DND-41 (cell line): ENCODE measurements around the gene SPOCK2.

Experiments
- ATAC-seq: fragments of 200-7000 bp; cut with Tn5 transposase; 3 replicates; pipeline ENCODE4 v1.9.1; 2021; ENCODE audit warnings: low read depth; ENCODE audit not compliant: insufficient read depth
- DNase-seq: peaks from one replicate; pipeline ENCODE4 v3.0.0-alpha.2; 2020
- H2AFZ ChIP-seq: 2 replicates; pipeline ENCODE4 v1.6.0; 2012; ENCODE audit warnings: low read depth, low read length
- H3K27ac ChIP-seq: 2 replicates; pipeline ENCODE4 v1.5.1; 2012; ENCODE audit warnings: low read length, inconsistent platforms
- H3K27me3 ChIP-seq: fragments of 200-600 bp; sonication (generic); 2 replicates; pipeline ENCODE4 v1.6.0; 2012; ENCODE audit warnings: low read length, mild to moderate bottlenecking, inconsistent platforms; ENCODE audit not compliant: insufficient read depth, poor library complexity
- H3K36me3 ChIP-seq: 2 replicates; pipeline ENCODE4 v1.5.1; 2012; ENCODE audit warnings: low read length, inconsistent platforms; ENCODE audit not compliant: insufficient read depth
- H3K4me1 ChIP-seq: 2 replicates; pipeline ENCODE4 v1.5.1; 2012; ENCODE audit warnings: mild to moderate bottlenecking, low read length; ENCODE audit not compliant: insufficient read depth
- H3K4me2 ChIP-seq: 2 replicates; pipeline ENCODE4 v1.6.0; 2012; ENCODE audit warnings: mild to moderate bottlenecking, moderate library complexity, low read length, inconsistent platforms; ENCODE audit not compliant: insufficient read depth
- H3K4me3 ChIP-seq, 2 experiments: fragments of 200-600 bp in 1 of 2; shearing (Covaris generic) in 1 of 2; 2 replicates each; pipeline ENCODE4 v1.5.1; 2012 to 2016; ENCODE audit warnings: inconsistent platforms in 2 of 2, low read length in 2 of 2, mild to moderate bottlenecking in 2 of 2, low read depth in 1 of 2, moderate library complexity in 1 of 2
- H3K79me2 ChIP-seq: 2 replicates; pipeline ENCODE4 v1.6.0; 2012; ENCODE audit warnings: low read length, inconsistent platforms; ENCODE audit not compliant: insufficient read depth
- H3K9ac ChIP-seq: 2 replicates; pipeline ENCODE4 v1.6.0; 2012; ENCODE audit warnings: low read depth, mild to moderate bottlenecking, inconsistent platforms, low read length, moderate library complexity
- H3K9me3 ChIP-seq: 2 replicates; pipeline ENCODE4 v1.5.1; 2012; ENCODE audit warnings: low read length, moderate library complexity, mild to moderate bottlenecking, inconsistent platforms; ENCODE audit not compliant: insufficient read depth, severe bottlenecking
- H4K20me1 ChIP-seq: 2 replicates; pipeline ENCODE4 v1.6.0; 2012; ENCODE audit warnings: low read length; ENCODE audit not compliant: insufficient read depth
- CTCF ChIP-seq: IDR thresholded peaks from 2 replicates; pipeline ENCODE4 v1.5.1; 2012; ENCODE audit warnings: borderline replicate concordance, low read length, moderate library complexity, mild to moderate bottlenecking; ENCODE audit not compliant: poor library complexity, severe bottlenecking; ENCODE audit errors: extremely low read depth
- EZH2 ChIP-seq: IDR thresholded peaks from 3 replicates; pipeline ENCODE4 v1.6.1; 2012; ENCODE audit warnings: borderline replicate concordance, low read depth, mild to moderate bottlenecking, moderate library complexity, low read length, inconsistent platforms; ENCODE audit not compliant: severe bottlenecking

The SPOCK2 gene

GRCh38 chr10:72081210-72081609 lies 7.1 kb downstream of the SPOCK2 start:
- Histone ChIP-seq H3K27me3 (no peaks in the 10 kb centered on the region), H3K9me3 (no peaks in the 10 kb centered on the region), H3K4me2 (no peak overlapping the region), H3K27ac (peak overlapping the region; percentile 87; the same call in 1 of the 2 replicates), H3K4me3 (no peak overlapping the region), H3K9ac (no peak overlapping the region), H4K20me1 (no peaks in the 10 kb centered on the region), H3K4me1 (peaks cover 29% of the 10 kb centered on the region), H3K36me3 (no peaks in the 10 kb centered on the region), H3K79me2 (no peaks in the 10 kb centered on the region), H2AFZ (no peak overlapping the region)
- no peak for TF ChIP-seq EZH2
- no peak for TF ChIP-seq CTCF
- no peak for ATAC-seq
- DNase-seq = no peak

- Histone ChIP-seq H4K20me1 (no peaks in the 10 kb centered on the region), H3K27me3 (no peaks in the 10 kb centered on the region), H3K79me2 (no peaks in the 10 kb centered on the region), H2AFZ (peak overlapping the region; percentile 66), H3K27ac (peak overlapping the region; percentile 87), H3K36me3 (no peaks in the 10 kb centered on the region), H3K4me3 (no peak overlapping the region; a peak in 1 of 4 replicates), H3K4me2 (peak overlapping the region; percentile 51), H3K4me1 (peaks cover 25% of the 10 kb centered on the region), H3K9ac (peak overlapping the region; percentile 41), H3K9me3 (no peaks in the 10 kb centered on the region)
- TF ChIP-seq EZH2 (no peak), CTCF (no peak)
- no peak for ATAC-seq
- DNase-seq = no peak
Observed at GRCh38 chr10:72080042-72080975, 8.0 kb downstream of the SPOCK2 start.

GRCh38 chr10:72079356-72079755 lies 9.0 kb downstream of the SPOCK2 start:
- H3K9ac ChIP-seq = peak overlapping the region; percentile 41
- DNase-seq = peak; percentile 94
- peak overlapping the region in 1 of 2 experiments; percentile 17; a peak in 2 of 4 replicates for H3K4me3 ChIP-seq
- H3K27me3 ChIP-seq = no peaks in the 10 kb centered on the region
- H3K4me2 ChIP-seq = peak overlapping the region; percentile 51
- TF ChIP-seq CTCF = peak; percentile 47
- TF ChIP-seq EZH2 = no peak
- peak overlapping the region; percentile 87 for H3K27ac ChIP-seq
- H2AFZ ChIP-seq = peak overlapping the region; percentile 66
- no peaks in the 10 kb centered on the region for H3K9me3 ChIP-seq
- H3K36me3 ChIP-seq = no peaks in the 10 kb centered on the region
- peak; percentile 97 for ATAC-seq
- no peaks in the 10 kb centered on the region for H3K79me2 ChIP-seq
- H4K20me1 ChIP-seq = no peaks in the 10 kb centered on the region
- peaks cover 25% of the 10 kb centered on the region for H3K4me1 ChIP-seq
